ENCODE results near the gene TECPR2.
"Not testable (repeated sequence)": the region's sequence is repeated elsewhere in the genome, so short reads cannot be mapped to it uniquely, and the experiment has no call there.

TECPR2 gene

DNA sequence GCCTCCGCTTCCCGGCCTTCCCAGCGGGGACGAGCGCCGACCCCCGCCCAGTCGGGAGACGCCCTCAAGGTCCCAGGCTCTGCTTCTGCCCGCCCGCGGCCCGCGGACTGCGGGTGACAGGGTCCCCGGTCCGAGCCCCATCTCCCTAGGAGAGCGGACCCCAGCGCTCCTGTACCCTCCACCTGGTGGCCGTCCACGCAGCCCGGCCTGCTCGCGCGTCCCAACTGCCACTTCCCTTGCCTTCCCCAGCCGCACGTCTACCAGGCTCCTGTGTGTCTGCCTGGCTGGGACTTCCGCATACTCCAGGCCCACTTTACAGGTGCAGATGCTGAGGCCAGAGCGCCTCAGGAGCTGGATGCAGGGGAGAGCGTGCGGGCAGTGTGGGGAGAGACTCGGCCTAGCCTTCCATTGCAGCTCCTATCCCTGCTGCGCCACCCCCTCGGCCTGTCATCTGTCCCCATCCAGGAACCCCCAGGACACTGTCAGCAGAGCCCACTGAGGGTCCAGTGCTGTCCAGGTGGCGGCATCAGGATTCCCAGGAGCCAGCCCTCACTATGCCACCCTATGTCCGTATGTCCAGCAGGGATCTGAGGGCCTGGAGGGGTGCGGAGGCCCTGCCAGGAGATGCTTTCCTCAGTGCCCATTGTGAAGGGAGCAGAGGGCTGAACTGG, 154.8 kb downstream of the TECPR2 start:
- TF ChIP-seq, protein P1, sequence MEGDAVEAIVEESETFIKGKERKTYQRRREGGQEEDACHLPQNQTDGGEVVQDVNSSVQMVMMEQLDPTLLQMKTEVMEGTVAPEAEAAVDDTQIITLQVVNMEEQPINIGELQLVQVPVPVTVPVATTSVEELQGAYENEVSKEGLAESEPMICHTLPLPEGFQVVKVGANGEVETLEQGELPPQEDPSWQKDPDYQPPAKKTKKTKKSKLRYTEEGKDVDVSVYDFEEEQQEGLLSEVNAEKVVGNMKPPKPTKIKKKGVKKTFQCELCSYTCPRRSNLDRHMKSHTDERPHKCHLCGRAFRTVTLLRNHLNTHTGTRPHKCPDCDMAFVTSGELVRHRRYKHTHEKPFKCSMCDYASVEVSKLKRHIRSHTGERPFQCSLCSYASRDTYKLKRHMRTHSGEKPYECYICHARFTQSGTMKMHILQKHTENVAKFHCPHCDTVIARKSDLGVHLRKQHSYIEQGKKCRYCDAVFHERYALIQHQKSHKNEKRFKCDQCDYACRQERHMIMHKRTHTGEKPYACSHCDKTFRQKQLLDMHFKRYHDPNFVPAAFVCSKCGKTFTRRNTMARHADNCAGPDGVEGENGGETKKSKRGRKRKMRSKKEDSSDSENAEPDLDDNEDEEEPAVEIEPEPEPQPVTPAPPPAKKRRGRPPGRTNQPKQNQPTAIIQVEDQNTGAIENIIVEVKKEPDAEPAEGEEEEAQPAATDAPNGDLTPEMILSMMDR (IDR thresholded peaks at IDR 0.05), result no peak
- peak overlapping the region; percentile 31 to 50 for H3K27ac ChIP-seq
- peak overlapping the region; percentile 79 for H3K4me3 ChIP-seq
- DNase-seq (ENCODE audit: low spot score), result peak; percentile 72

DNA sequence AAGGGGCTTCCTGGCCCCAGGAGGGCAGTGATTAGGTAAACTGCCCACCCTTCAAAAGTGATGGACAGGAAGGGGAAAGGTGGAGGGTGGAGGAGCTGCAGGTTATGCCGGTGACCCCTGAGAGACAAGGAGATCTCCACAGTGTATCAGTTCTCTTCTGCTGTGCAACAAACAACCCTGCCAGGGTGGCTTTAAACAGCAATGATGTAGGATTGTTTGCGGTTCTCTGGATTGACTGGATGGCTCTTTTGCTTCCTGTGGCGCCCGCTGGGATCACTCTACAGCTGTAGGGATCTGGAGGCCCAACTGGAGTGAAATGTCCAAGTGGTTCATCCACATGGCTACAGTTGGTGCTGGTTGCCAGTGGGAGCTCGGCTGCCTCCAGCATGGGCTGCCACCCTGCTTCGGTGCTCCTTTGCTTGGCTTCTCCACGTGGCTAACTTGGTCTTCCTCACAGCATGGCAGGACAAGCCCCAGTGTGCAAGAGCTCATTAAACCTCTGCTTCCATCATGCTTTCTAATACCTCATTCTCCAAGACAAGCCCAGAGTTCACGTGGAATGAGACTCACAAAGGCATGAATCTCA, 155.4 kb downstream of the TECPR2 start:
- DNase-seq (ENCODE audit: low spot score), result peak; percentile 67
- Histone ChIP-seq H3K27ac (no peak overlapping the region), H3K4me3 (no peak overlapping the region)
- TF ChIP-seq, protein P1 (IDR thresholded peaks at IDR 0.05), result no peak

DNA sequence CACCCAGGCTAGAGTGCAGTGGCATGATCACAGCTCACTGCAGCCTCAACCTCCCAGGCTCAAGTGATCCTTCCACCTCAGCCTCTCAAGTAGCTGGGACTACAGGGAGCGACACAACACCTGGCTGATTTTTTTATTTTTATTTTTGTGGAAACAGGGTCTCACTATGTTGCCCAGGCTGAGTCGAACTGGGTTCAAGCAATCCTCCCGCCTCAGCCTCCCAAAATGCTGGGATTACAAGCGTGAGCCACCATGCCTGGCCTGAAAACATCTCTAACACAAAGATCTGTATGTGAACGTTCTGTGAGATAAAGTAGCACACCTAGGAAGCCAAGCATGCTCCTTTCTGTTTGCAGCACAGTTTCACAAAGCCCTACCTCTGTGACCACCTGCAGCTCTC, 157.0 kb downstream of the TECPR2 start:
- not testable (repeated sequence) for H3K4me3 ChIP-seq; DNase-seq (ENCODE audit: low spot score); H3K27ac ChIP-seq

DNA sequence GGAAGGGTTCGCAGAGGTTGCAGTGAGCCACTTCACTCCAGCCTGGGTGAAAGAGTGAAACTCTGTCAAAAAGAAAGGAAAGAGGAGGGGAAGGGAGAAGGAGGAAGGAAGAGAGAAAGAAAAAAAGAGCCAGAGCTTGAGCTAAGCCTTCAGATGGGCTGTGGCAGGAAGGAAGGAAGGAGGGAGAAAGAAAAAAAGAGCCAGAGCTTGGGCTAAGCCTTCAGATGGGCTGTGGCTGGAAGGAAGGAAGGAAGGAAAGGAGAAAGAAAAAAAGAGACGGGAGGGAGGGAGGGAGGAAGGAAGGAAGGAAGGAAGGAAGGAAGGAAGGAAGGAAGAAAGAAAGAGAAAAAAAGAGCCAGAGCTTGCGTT, 160.4 kb downstream of the TECPR2 start:
- no peak for DNase-seq (ENCODE audit: low spot score)
- Histone ChIP-seq H3K4me3 (no peak overlapping the region), H3K27ac (no peak overlapping the region)
- TF ChIP-seq, protein P1 (IDR thresholded peaks at IDR 0.05), result no peak

DNA sequence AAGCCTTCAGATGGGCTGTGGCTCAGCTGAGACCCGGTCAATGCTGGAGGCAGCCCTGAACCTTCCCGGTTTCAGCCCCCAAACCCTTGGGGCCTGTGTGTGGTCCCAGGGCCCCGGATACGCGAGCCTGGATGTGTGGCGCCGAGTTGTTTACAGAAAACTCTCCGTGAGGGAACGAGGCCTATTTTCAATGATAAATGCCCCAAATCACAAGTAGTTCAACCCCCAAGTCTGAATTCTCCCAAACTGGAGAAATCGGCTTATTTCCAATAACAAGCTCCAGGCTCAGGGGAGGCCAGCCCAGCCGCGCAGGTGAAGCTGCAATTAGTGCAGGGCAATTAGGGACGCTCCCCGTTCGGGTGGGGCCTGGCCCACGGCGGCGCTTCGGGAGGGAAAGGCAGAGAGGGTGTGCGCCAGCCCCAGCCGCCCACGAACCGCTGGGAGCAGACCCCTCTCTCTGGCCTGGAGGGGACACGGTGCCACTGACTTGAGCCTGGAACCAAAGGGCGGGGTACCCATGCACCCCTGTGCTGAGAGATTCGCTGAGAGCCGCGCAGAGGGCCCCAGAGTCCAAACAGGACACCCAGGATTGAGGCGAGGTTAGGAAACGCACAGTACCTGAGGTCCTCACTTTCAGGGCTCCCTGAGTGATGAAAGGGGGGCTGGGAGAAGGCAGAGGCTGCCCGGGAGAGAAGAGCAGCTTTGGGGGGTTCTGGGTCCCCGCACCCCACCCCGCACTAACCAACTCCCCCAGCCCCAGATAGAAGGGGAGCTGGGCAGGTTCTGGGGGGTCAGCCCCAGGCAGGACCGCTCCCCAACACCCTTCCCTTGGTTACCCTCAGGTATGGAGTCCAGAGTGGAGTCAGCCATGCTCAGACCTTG, 161.1 kb downstream of the TECPR2 start:
- peak; percentile 71 for DNase-seq (ENCODE audit: low spot score)
- peak overlapping the region; percentile 79 for H3K4me3 ChIP-seq
- TF ChIP-seq, protein P1 (IDR thresholded peaks at IDR 0.05), result no peak
- peak overlapping the region; percentile 64 to 90 for H3K27ac ChIP-seq

DNA sequence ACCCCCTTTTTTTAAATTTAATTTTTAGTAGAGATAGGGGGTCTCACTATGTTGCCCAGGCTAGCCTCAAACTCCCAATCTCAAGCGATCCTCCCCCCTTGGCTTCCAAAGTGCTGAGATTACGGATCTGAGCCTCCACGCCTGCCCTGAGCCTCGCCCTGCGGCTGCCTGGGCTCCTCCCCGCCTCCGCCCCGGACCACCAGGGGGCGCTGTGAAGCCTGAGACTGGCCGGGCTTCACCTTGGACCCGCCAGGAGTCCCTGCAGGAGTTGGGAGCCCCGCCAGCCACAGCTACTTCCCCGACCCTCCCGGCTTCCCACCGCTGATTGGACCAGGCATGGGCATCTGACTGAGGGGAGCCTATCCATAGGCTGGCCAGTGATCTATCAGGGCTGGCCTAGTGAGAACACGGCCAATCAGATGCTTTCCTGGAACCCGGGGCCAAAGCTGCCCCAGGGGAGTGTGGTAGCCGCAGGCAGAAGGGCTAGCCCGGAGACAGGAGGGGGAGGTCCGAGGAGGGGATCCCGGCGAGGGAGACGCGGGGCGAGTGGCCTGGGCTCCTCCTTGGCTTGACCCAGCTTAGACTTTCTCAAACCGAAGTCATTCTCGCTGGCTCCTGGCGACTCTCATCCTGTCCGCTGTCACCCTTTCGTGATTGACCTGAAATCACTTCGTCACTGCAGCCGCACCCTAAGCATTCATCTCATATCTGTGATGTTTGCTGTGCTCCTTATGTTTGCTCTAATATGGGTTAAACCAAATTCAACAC, 161.9 kb downstream of the TECPR2 start:
- TF ChIP-seq, protein P1 (IDR thresholded peaks at IDR 0.05), result peak; percentile 93
- Histone ChIP-seq H3K27ac (peak overlapping the region; percentile 64 to 90), H3K4me3 (peak overlapping the region; percentile 79)
- DNase-seq (ENCODE audit: low spot score), result peak; percentile 99

All from coronary artery (tissue), 2 donors.